Measurements from ENCODE around the gene PKD1L1. TPM values are rescaled to one million over a fixed set of nuclear protein-coding genes. Genes with fewer than 3 reads are reported as not detected.

The PKD1L1 gene
- total and polyA plus RNA-seq, 8 donors = 0.13 to 0.67 (median 0.34) TPM

DNA sequence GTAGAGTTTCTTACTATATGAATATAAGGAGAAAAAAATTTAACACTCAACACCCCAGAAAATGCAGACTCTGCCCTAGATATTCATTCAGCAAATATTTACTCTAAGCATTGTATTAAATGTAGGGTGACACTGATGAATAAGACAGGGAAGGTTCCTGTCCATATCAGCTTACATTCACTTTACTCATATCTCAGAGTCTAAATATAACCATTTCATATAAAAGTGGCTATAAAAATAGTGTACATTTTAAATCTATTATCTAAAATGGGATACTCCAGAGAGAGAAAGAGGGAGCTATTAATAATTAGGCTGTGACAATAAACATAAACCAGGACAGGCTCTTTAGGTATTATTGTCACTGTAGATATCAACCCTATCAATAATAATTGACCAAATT, 104.0 kb downstream of the PKD1L1 start:
- Histone ChIP-seq H3K4me1 (no peaks in the 10 kb centered on the region), H3K27ac (no peak overlapping the region), H3K4me3 (no peak overlapping the region), H3K27me3 (no peaks in the 10 kb centered on the region), H3K9me3 (no peaks in the 10 kb centered on the region), H3K36me3 (no peaks in the 10 kb centered on the region)
- no peak for ATAC-seq
- TF ChIP-seq, protein P1, sequence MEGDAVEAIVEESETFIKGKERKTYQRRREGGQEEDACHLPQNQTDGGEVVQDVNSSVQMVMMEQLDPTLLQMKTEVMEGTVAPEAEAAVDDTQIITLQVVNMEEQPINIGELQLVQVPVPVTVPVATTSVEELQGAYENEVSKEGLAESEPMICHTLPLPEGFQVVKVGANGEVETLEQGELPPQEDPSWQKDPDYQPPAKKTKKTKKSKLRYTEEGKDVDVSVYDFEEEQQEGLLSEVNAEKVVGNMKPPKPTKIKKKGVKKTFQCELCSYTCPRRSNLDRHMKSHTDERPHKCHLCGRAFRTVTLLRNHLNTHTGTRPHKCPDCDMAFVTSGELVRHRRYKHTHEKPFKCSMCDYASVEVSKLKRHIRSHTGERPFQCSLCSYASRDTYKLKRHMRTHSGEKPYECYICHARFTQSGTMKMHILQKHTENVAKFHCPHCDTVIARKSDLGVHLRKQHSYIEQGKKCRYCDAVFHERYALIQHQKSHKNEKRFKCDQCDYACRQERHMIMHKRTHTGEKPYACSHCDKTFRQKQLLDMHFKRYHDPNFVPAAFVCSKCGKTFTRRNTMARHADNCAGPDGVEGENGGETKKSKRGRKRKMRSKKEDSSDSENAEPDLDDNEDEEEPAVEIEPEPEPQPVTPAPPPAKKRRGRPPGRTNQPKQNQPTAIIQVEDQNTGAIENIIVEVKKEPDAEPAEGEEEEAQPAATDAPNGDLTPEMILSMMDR (IDR thresholded peaks at IDR 0.05) = no peak
- intact Hi-C loops (cut with DNase I) = no loop called here
- no peak for DNase-seq

DNA sequence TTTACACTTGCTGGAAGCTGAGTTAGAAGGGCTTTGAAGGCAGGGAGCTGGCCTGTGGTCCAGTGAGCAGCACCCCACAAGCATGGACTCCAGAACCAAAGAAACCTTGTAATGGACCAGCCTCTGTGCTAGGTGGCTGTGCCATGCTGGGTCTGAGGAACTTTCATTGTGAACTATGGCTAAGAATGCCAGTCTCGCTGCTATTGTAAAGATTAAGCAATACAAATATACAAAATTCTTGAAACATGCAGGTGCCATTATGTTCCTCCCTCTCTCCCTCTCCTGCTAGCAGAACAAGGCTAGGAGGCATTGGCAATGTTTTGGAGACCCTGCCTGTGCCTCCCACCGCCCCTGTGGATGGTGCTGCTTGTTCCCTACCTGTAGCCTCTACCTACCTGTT, 105.0 kb downstream of the PKD1L1 start:
- ATAC-seq = no peak
- intact Hi-C loops (cut with DNase I) = no loop called here
- Histone ChIP-seq H3K27ac (no peak overlapping the region), H3K36me3 (no peaks in the 10 kb centered on the region), H3K4me3 (no peak overlapping the region), H3K4me1 (no peaks in the 10 kb centered on the region), H3K27me3 (no peaks in the 10 kb centered on the region), H3K9me3 (no peaks in the 10 kb centered on the region)
- TF ChIP-seq, protein P1 (IDR thresholded peaks at IDR 0.05) = no peak
- DNase-seq = no peak

- intact Hi-C loops (cut with DNase I) = no loop called here
These were observed 108.9 kb downstream of the PKD1L1 start for GRCh38 chr7:47839381-47839780.

GRCh38 chr7:47837826-47838225, 110.4 kb downstream of the PKD1L1 start:
- intact Hi-C loops (cut with DNase I) = no loop called here
- Histone ChIP-seq H3K4me3 (no peak overlapping the region), H3K27me3 (no peaks in the 10 kb centered on the region), H3K27ac (no peak overlapping the region), H3K4me1 (no peaks in the 10 kb centered on the region), H3K9me3 (no peaks in the 10 kb centered on the region), H3K36me3 (no peaks in the 10 kb centered on the region)
- ATAC-seq = no peak
- TF ChIP-seq, protein P1 (IDR thresholded peaks at IDR 0.05) = no peak
- peak in 1 of 4 donors; percentile 7 for DNase-seq

More at GRCh38 chr7:47839381-47839780, 108.9 kb downstream of the PKD1L1 start:
- H3K27me3 ChIP-seq = no peaks in the 10 kb centered on the region
- no peaks in the 10 kb centered on the region for H3K36me3 ChIP-seq
- TF ChIP-seq, protein P1 (IDR thresholded peaks at IDR 0.05) = no peak
- ATAC-seq (no peak), DNase-seq (no peak)
- H3K9me3 ChIP-seq = no peaks in the 10 kb centered on the region
- H3K4me3 ChIP-seq = no peak overlapping the region
- no peaks in the 10 kb centered on the region for H3K4me1 ChIP-seq
- no peak overlapping the region for H3K27ac ChIP-seq

DNA sequence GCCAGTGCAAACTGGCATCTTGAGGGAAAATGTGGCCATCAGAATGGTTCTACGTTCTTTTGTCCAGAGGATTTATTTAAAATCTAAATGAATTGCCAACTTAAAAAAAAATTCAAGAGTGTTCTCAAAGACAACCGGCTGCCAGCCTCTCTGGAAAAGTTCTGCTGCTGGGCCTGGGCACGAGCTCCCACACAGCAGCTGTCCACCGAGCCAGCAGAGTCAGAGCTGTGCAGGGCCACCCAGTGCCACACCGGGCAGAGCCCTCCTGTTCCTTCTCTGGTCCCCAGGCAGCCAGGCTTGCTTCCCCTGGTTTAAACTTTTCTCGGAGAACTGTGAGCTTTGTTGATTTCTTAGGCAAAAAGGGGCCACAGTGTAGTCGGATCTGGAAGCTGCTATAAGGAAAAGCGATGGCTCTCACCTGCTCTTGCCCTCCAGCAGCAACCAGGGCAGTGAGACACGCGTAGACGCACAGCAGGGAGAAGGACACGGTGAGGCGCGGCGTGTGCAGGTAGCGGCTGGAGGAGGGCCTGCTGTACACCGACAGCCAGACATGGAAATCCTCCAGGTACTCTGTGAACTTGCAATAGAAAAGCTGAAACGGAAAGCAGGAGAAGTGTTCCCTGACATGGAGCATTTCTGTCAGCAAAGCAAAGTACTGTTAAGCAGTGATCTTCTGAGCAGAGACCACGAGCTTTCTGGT, 111.6 kb downstream of the PKD1L1 start:
- H3K36me3 ChIP-seq = no peaks in the 10 kb centered on the region
- TF ChIP-seq, protein P1 (IDR thresholded peaks at IDR 0.05) = no peak
- intact Hi-C loops (cut with DNase I) = no loop called here
- H3K27ac ChIP-seq = no peak overlapping the region
- H3K4me3 ChIP-seq = no peak overlapping the region
- H3K27me3 ChIP-seq = no peaks in the 10 kb centered on the region
- DNase-seq (no peak), ATAC-seq (no peak)
- H3K9me3 ChIP-seq = no peaks in the 10 kb centered on the region
- H3K4me1 ChIP-seq = no peaks in the 10 kb centered on the region
